RWPE1 (cell line): ENCODE measurements around the gene STK39.

Source experiments
- CTCF ChIA-PET: fragments of 350-600 bp; sonication (Branson Sonifier 250); formaldehyde crosslinking; extraction: SDS; loops from one replicate; lab custom pipeline; 2021; lab: Yijun Ruan, JAX
- POLR2A ChIA-PET: fragments of 400-600 bp; formaldehyde crosslinking; extraction: SDS; loops from one replicate; lab custom pipeline; 2020; ENCODE audit warnings: antibody characterized with exemption; ENCODE audit not compliant: low non-redundant PET; lab: Yijun Ruan, JAX
- DNase-seq: peaks from one replicate; pipeline ENCODE4 v3.0.0; 2012; ENCODE audit warnings: low spot score
- H3K27ac ChIP-seq: fragments of 450-650 bp; 2 replicates; pipeline ENCODE4 v1.5.1; 2017
- TF ChIP-seq, protein P1 (sequence below): fragments of 450-650 bp; conservative IDR thresholded peaks from 2 replicates; pipeline ENCODE4 v1.5.1; 2017; ENCODE audit warnings: low read depth, mild to moderate bottlenecking

The STK39 gene

DNA sequence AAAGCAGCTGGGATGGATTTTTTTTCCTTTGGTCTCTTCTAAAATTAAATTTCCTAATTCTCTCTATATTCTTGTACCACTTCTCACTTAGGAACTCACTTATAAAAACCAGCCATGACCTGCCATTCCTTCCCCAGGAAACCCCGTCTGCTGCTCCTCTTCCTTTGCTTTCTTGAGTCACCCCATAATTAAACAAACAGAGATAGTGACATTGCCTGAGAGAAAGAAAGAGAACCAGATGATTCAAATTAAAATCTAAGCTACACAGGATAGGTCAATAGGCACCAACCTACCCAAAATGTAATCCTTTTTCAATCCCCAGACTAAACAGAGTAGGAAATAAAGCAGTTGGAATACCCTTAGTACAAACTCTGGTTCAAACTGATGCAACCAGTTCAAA, 9.7 kb downstream of the STK39 start:
- ChIA-PET POLR2A (no interaction called here), CTCF (no interaction called here)
- DNase-seq: no peak
- TF ChIP-seq, protein P1, sequence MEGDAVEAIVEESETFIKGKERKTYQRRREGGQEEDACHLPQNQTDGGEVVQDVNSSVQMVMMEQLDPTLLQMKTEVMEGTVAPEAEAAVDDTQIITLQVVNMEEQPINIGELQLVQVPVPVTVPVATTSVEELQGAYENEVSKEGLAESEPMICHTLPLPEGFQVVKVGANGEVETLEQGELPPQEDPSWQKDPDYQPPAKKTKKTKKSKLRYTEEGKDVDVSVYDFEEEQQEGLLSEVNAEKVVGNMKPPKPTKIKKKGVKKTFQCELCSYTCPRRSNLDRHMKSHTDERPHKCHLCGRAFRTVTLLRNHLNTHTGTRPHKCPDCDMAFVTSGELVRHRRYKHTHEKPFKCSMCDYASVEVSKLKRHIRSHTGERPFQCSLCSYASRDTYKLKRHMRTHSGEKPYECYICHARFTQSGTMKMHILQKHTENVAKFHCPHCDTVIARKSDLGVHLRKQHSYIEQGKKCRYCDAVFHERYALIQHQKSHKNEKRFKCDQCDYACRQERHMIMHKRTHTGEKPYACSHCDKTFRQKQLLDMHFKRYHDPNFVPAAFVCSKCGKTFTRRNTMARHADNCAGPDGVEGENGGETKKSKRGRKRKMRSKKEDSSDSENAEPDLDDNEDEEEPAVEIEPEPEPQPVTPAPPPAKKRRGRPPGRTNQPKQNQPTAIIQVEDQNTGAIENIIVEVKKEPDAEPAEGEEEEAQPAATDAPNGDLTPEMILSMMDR: no peak
- H3K27ac ChIP-seq: no peak overlapping the region

DNA sequence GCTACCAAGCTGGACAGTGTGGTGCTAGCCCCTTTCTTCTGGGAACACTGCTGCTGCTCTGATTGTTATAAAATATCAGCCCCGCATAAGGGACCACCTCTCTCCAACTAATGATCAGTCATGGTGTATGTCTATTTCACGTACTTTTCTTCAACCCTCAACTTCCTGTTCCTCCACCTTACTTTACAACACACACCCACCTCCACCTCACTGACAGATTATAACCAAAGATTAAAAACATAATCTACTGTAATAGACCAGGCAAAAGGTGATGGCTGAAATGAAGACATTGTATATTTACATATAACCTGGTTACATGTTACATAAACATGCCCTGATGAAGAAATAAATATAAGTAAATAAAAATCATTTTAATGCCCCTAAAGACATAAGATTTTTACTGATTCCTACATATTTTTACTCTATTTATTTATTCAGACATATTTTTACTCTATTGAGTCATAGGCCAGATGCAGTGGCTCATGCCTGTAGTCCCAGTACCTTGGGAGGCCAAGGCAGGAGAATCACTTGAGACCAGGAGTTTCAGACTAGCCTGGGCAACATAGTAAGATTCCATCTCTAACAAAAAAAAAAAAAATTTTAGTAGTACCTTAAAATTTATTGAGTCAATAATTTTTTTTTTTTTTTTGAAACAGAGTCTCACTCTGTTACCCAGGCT, 12.8 kb downstream of the STK39 start:
- POLR2A ChIA-PET: no interaction called here
- no peak overlapping the region for H3K27ac ChIP-seq
- TF ChIP-seq, protein P1: no peak
- CTCF ChIA-PET: no interaction called here
- no peak for DNase-seq

DNA sequence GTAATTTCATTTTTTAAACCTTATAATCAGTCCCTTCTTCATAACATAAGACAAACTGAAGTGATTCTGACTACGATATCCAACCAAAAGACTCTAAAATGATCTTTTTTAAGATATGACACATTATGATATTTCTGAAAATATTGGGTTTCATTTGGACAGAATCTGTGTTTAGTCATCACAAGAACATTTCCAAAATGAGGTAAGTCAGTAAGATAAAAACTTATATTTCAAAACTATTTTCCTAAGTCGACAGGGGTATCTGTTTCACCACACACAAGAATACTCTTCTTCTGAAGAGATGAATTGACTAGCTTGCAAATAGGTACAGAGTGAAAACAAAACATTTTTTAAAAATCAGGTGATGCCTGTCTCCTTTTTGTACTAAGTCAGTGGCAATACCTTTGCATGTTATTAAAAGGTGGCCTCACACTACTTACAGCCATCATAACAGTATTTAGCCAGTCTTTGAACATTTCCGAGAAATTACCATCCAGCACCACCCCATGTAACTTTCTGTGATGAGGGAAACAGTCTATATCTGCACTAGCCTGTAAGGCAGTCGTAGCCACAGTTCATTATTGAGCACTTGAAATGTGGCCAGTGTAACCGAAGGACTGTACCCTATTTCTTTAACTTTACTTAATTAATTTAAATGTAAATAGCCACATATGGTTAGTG, 13.5 kb downstream of the STK39 start:
- H3K27ac ChIP-seq: no peak overlapping the region
- TF ChIP-seq, protein P1: no peak
- DNase-seq: no peak
- ChIA-PET CTCF (no interaction called here), POLR2A (no interaction called here)

- TF ChIP-seq, protein P1: no peak
- DNase-seq: no peak
- CTCF ChIA-PET: no interaction called here
- no peak overlapping the region for H3K27ac ChIP-seq
- POLR2A ChIA-PET: no interaction called here
Measured at GRCh38 chr2:168233166-168233565, 14.2 kb downstream of the STK39 start.

GRCh38 chr2:168231609-168232241, 15.7 kb downstream of the STK39 start:
- TF ChIP-seq, protein P1: no peak

DNA sequence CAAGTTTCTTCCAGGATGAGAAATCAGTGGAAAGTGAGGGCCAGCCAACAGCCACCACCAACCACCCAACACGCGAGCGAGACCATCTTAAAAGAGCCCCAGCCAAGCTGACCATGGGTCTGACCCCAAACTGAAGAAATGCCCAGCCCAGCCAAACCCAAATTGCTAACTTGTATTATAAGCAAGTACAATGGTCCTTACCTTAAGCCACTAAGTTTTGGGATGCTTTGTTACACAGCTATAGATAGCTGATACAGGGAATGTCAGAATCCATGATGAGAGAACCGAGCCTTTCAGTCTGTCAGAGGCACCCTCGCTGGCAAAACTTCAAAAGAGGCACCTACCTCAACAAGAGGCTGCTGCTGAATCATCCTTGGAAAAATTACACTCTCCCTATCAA, 17.0 kb downstream of the STK39 start:
- ChIA-PET CTCF (no interaction called here), POLR2A (no interaction called here)
- DNase-seq: no peak
- no peak overlapping the region for H3K27ac ChIP-seq
- TF ChIP-seq, protein P1: no peak

More at GRCh38 chr2:168231609-168232241, 15.7 kb downstream of the STK39 start:
- no peak overlapping the region for H3K27ac ChIP-seq
- ChIA-PET CTCF (interaction anchor here (0.6 kb wide), 1 partner anchor 261 kb away, joined by 4 read pairs; no protein-coding TSS in a partner anchor), POLR2A (no interaction called here)
- no peak for DNase-seq
